NCI-H2171 treated with DMSO at 0.1 percent for 48 hours (cell line): ENCODE results near the gene PPIL6.

Source experiments
- DNase-seq: peaks from one replicate; lab custom pipeline; 2025; lab: John Stamatoyannopoulos, UW

PPIL6 gene

GRCh38 chr6:109440331-109441068 lies at the start of gene PPIL6, which contains the start of gene SMPD2:
Gene PPIL6, minus strand, starts transcription at chr6:109440628. Its CDS starts 38 bp downstream, at chr6:109440590.
Gene SMPD2, plus strand, starts transcription at chr6:109440724. Its CDS starts 398 bp downstream, at chr6:109441122.
- peak; percentile 88 for DNase-seq

- no peak for DNase-seq
These were observed 47.6 kb upstream of the PPIL6 start for GRCh38 chr6:109488001-109488400.

- peak; percentile 9 for DNase-seq
These were observed 45.6 kb upstream of the PPIL6 start for GRCh38 chr6:109486068-109486467.

- peak; percentile 19 for DNase-seq
These were observed 45.0 kb upstream of the PPIL6 start for GRCh38 chr6:109485266-109485935.

GRCh38 chr6:109484122-109484521 lies 43.7 kb upstream of the PPIL6 start:
- DNase-seq = no peak

GRCh38 chr6:109483735-109484057 lies 43.3 kb upstream of the PPIL6 start:
- no peak for DNase-seq

GRCh38 chr6:109482905-109483734 lies 42.7 kb upstream of the PPIL6 start, which contains the start of gene ZBTB24:
Gene ZBTB24, minus strand, starts transcription at chr6:109483219. Its CDS starts 1,193 bp downstream, at chr6:109482026.
- peak; percentile 88 for DNase-seq

- no peak for DNase-seq
These were observed 40.6 kb upstream of the PPIL6 start for GRCh38 chr6:109480993-109481480.

- DNase-seq = no peak
These were observed 38.6 kb upstream of the PPIL6 start for GRCh38 chr6:109478841-109479624.

- no peak for DNase-seq
These were observed 37.9 kb upstream of the PPIL6 start for GRCh38 chr6:109478222-109478805.

- no peak for DNase-seq
These were observed 37.3 kb upstream of the PPIL6 start for GRCh38 chr6:109477725-109478124.

GRCh38 chr6:109477184-109477583 lies 36.8 kb upstream of the PPIL6 start:
- no peak for DNase-seq

- DNase-seq = no peak
These were observed 35.2 kb upstream of the PPIL6 start for GRCh38 chr6:109475625-109476024.

- no peak for DNase-seq
These were observed 34.6 kb upstream of the PPIL6 start for GRCh38 chr6:109474995-109475394.

GRCh38 chr6:109473120-109473519 lies 32.7 kb upstream of the PPIL6 start:
- DNase-seq = no peak

- no peak for DNase-seq
These were observed 31.9 kb upstream of the PPIL6 start for GRCh38 chr6:109472132-109472995.

- DNase-seq = no peak
These were observed 30.8 kb upstream of the PPIL6 start for GRCh38 chr6:109471105-109471810.

GRCh38 chr6:109469591-109470189 lies 29.3 kb upstream of the PPIL6 start:
- no peak for DNase-seq

GRCh38 chr6:109467696-109468095 lies 27.3 kb upstream of the PPIL6 start:
- no peak for DNase-seq
